Calu3 (cell line): ENCODE results near the gene NAALADL2. TPM values are rescaled to one million over a fixed set of nuclear protein-coding genes. Genes with fewer than 3 reads are reported as not detected.

ENCODE experiments used
- BruUV-seq: library from RNA; stranded (reverse); fragments of 400-500 nt; replicated peaks from 2 replicates; lab custom pipeline; 2021; lab: Mats Ljungman, UMichigan
- CTCF ChIA-PET: fragments of 300-600 bp; sonication (Branson Sonifier 250); formaldehyde crosslinking; loops from one replicate; lab custom pipeline; 2022; ENCODE audit warnings: antibody characterized with exemption; lab: Charles Lee
- DNase-seq: peaks from one replicate; pipeline ENCODE4 v3.0.0; 2022
- H3K27ac Mint-ChIP-seq: one replicate; pipeline ENCODE4 v1.8.0; 2022; ENCODE audit warnings: mixed read lengths; ENCODE audit not compliant: unreplicated experiment
- H3K27me3 Mint-ChIP-seq: one replicate; pipeline ENCODE4 v1.8.0; 2022; ENCODE audit warnings: mixed read lengths; ENCODE audit not compliant: unreplicated experiment
- H3K36me3 Mint-ChIP-seq: one replicate; pipeline ENCODE4 v1.8.0; 2022; ENCODE audit warnings: mild to moderate bottlenecking, moderate library complexity, mixed read lengths; ENCODE audit not compliant: insufficient read depth, unreplicated experiment
- H3K4me1 Mint-ChIP-seq: one replicate; pipeline ENCODE4 v1.8.0; 2022; ENCODE audit warnings: mild to moderate bottlenecking, low read depth, mixed read lengths; ENCODE audit not compliant: unreplicated experiment
- H3K4me3 Mint-ChIP-seq: one replicate; pipeline ENCODE4 v1.8.0; 2022; ENCODE audit warnings: mild to moderate bottlenecking, low read depth, moderate library complexity, mixed read lengths; ENCODE audit not compliant: unreplicated experiment
- H3K9me3 Mint-ChIP-seq: one replicate; pipeline ENCODE4 v1.8.0; 2022; ENCODE audit warnings: low read depth, mixed read lengths; ENCODE audit not compliant: unreplicated experiment
- CTCF ChIP-seq: fragments of 200-600 bp; IDR thresholded peaks from one replicate; pipeline ENCODE4 v1.8.0; 2022; ENCODE audit warnings: antibody characterized with exemption; ENCODE audit not compliant: unreplicated experiment
- intact Hi-C: fragments of 100-400 bp; cut with micrococcal nuclease; formaldehyde crosslinking; loops from one replicate; pipeline ENCODE4 v1.10.0; 2022; ENCODE audit not compliant: unreplicated experiment
- total RNA-seq: library from RNA; stranded (reverse); gene quantifications from 2 replicates; pipeline ENCODE4 v1.2.3, GENCODE V29; 2022

Gene NAALADL2
- total RNA-seq, 1 experiment from 2014 or later = 36.9 TPM

- BruUV-seq = no TSS peak
- DNase-seq = no peak
- CTCF ChIA-PET = interaction anchor here (1.0 kb wide), 1 partner anchor 76 kb away, joined by 3 read pairs; no protein-coding TSS in a partner anchor
- intact Hi-C loops = no loop called here
- H3K27me3 Mint-ChIP-seq = no peaks in the 10 kb centered on the region
- no peak overlapping the region for H3K27ac Mint-ChIP-seq
- no peak overlapping the region for H3K4me3 Mint-ChIP-seq
- no peak for TF ChIP-seq CTCF
- H3K36me3 Mint-ChIP-seq = no peaks in the 10 kb centered on the region
- H3K4me1 Mint-ChIP-seq = no peaks in the 10 kb centered on the region
- H3K9me3 Mint-ChIP-seq = peaks cover 7% of the 10 kb centered on the region
These were observed 79.0 kb downstream of the NAALADL2 start for GRCh38 chr3:174938102-174938501.

- TF ChIP-seq CTCF = no peak
- no peaks in the 10 kb centered on the region for H3K36me3 Mint-ChIP-seq
- no peaks in the 10 kb centered on the region for H3K4me1 Mint-ChIP-seq
- H3K9me3 Mint-ChIP-seq = peaks cover 7% of the 10 kb centered on the region
- no TSS peak for BruUV-seq
- no peaks in the 10 kb centered on the region for H3K27me3 Mint-ChIP-seq
- H3K4me3 Mint-ChIP-seq = no peak overlapping the region
- no peak overlapping the region for H3K27ac Mint-ChIP-seq
- intact Hi-C loops = no loop called here
- no peak for DNase-seq
- CTCF ChIA-PET = no interaction called here
These were observed 81.0 kb downstream of the NAALADL2 start for GRCh38 chr3:174940151-174940550.

- Mint-ChIP-seq H3K4me3 (no peak overlapping the region), H3K36me3 (peaks cover 6% of the 10 kb centered on the region), H3K4me1 (peaks cover 17% of the 10 kb centered on the region), H3K27me3 (no peaks in the 10 kb centered on the region), H3K9me3 (peaks cover 2% of the 10 kb centered on the region), H3K27ac (no peak overlapping the region)
- BruUV-seq = no TSS peak
- CTCF ChIA-PET = no interaction called here
- no peak for TF ChIP-seq CTCF
- no peak for DNase-seq
- intact Hi-C loops = no loop called here
These were observed 86.1 kb downstream of the NAALADL2 start for GRCh38 chr3:174945276-174945675.

GRCh38 chr3:174945951-174946350, 86.8 kb downstream of the NAALADL2 start:
- CTCF ChIA-PET = interaction anchor here (0.7 kb wide), 1 partner anchor 12 kb away, joined by 11 read pairs; no protein-coding TSS in a partner anchor
- Mint-ChIP-seq H3K9me3 (peaks cover under 1% of the 10 kb centered on the region), H3K27me3 (no peaks in the 10 kb centered on the region), H3K4me3 (no peak overlapping the region), H3K4me1 (peaks cover 20% of the 10 kb centered on the region), H3K27ac (no peak overlapping the region), H3K36me3 (peaks cover 6% of the 10 kb centered on the region)
- no peak for TF ChIP-seq CTCF
- no peak for DNase-seq
- no TSS peak for BruUV-seq
- intact Hi-C loops = no loop called here
